Superior temporal gyrus (tissue), 1 donor: ENCODE data around the gene AUTS2.
A peak's percentile ranks its signal among the peaks of the same experiment; 100 is the strongest.

Experiments
- DNase-seq: peaks from one replicate; pipeline ENCODE4 v3.0.0-alpha.2; 2016; ENCODE audit errors: extremely low spot score

Gene AUTS2

DNA sequence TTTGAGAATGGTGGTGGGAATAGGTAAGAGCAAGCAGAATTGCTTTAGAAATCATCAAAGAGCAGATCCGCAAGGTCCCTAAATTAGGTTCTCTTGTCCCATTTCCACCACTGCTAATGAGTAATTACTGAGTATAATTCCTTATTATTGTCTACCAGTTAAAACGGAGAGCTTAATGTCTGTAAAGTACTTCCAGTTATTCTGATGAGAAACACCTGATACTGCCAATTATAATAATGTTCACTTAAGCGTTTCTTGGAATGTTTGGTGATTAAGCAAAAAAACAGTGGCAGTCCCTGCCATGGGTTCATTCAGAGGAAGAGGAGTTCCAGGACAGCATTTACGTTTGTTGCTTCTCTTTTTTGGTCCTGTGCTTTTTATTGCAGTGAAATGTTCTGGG, 1175.1 kb downstream of the AUTS2 start:
- DNase-seq = no peak

DNA sequence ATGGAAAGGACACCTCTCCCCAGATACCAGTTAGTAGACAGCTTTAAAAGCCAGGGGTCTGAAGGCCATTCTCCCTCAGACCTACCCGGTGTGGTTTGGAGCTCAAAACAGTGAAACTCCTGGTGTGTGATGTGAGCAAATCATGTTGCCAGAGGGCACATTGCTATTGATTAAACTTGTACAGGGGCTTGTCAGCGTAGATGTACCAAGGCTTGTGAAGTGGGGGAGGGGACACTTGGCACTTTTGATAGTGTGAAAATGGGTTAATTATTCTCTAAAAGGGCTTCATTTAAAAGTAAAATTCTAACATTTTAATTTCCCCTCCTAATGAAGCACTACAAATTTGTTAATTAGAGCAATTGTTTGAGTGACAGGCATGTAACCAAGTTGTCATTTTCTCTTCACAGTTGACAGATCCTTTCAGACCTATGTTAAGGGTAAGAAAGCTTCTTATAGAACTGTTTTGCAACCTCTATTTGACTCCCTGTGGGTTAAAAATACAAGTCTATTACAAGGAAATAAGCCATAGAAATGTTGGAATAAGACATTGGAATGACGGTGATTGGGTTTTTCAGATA, 1176.8 kb downstream of the AUTS2 start:
- no peak for DNase-seq

DNA sequence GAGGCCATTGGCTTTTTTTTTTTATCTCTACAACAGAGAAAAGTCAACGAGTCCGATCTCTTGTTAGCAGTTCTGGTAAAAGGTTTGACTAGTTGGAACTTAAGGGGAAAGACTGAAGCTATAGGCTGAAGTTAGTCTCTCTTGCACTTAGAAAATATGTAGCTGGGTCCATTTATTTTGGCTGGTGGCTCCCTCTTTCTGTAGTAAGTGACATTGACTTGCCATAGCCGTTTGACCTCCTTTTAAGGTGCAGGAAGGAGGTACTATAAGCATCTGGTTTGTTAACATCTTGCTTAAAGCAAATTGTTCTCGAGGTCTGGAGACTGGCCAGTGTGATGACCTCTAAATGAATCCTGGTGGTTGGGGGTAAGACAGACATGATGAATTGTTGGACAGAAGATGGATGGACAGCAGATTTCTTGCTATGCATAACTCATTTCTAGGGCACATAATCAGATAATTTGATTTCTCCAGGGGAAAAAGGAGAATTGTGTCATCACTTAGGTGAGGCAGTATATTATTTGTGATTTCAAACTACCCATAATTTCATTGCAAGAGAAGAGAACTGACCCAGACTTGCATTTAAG, 1177.4 kb downstream of the AUTS2 start:
- DNase-seq = no peak

DNA sequence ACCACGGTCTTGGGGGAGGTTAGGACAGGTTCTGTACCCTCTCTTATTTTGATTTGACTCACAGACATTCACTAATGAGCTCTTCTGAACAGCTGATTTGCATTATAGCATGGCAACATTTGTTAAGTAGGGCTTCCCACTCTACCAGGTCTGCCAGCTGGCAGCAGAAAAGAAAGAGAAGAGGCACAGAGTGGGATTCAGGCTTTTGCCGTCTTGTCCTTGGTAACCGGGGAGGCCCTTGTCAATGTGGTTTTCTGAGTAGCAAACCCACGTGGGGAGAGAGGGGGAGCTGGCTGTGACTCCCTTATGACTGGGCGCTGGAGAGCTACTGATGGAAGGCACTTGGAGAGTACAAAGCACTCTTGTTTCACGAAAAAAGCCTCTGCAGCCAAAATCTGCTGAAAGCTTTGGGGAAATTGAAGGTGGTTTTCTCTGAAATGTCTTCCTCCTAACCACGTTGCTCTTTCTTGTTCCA, 1178.4 kb downstream of the AUTS2 start:
- DNase-seq = peak; percentile 89

- DNase-seq = no peak
Measured at GRCh38 chr7:70777251-70777650, 1179.0 kb downstream of the AUTS2 start.

GRCh38 chr7:70778585-70778984, 1180.3 kb downstream of the AUTS2 start:
- no peak for DNase-seq

DNA sequence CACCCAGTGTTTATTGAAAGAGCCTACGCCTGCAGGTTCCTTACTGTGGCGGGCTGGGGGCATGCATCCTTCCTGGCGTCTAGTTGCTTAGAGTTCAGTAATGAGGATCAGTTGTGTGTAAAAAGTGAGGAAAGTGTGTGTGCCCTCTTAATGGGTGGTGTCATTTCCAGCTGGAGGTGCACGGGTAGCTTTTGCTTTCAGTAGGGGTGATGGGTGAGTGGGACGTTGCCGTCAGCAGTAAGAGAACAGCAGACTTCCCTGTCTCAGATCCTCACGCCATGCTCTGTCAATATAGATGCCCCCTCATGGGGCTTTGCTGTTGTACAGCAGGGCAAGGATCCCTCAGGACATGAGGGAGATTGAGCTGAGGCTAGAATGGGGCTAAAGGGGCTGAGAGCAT, 1181.0 kb downstream of the AUTS2 start:
- DNase-seq = no peak

GRCh38 chr7:70781922-70782311, 1183.6 kb downstream of the AUTS2 start:
- no peak for DNase-seq

DNA sequence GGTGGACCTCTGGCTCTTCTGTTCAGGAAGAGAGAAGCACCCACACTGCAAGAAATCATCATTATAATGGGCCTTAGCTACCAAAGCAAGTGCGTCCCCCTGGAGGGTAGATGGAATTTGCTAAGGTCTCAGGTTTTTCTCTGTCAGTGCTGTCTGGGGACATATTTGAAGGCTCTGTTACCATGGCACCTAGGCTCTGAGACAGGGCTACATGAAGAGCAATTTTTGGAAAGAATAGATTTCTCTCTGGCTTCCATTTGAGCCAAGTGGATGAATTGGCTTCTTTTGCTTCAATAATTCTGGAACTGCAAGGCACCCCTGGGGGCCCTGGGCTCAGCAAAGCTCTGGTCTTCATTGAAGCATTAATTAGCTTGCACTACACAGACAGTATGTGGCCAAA, 1184.5 kb downstream of the AUTS2 start:
- DNase-seq = no peak

DNA sequence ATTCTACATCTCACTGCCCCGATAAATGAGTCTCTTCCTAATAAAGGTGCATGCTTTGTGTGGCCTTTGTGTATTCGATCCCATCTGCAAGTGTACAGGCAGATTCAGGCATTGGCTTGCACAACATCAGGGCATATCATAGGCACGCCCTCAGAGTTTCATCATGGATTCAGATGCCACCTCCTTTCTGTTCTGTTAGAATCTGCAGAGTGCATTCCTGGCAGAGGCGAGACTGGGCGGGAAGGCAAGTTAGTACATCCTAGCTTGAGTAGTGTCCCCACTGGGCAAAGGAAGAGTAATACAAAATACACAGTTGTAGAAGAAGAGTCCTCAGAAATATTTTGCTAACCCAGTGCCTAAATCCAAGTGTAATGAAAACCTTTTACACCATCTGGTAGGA, 1187.2 kb downstream of the AUTS2 start:
- no peak for DNase-seq

DNA sequence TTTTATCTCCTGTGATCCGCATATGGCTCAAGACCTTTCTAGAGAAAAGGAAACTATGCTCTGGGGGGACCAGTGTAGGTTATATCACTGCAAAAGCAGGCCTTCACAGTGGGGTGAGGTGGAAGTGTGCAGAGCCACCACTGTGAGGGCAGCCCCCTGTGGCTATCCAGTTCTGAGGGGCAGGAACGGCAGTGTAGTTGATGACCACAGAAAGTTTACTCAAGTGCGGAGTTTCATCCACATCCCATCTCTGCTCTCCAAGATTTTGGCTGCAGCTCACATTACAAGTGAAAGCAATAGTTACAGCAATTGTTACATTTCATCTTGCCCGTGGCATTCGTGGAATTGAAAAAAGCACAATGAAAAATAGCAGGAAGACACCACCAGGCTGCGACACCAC, 1187.8 kb downstream of the AUTS2 start:
- DNase-seq = no peak

- DNase-seq = no peak
Measured at GRCh38 chr7:70787286-70787685, 1189.0 kb downstream of the AUTS2 start.

DNA sequence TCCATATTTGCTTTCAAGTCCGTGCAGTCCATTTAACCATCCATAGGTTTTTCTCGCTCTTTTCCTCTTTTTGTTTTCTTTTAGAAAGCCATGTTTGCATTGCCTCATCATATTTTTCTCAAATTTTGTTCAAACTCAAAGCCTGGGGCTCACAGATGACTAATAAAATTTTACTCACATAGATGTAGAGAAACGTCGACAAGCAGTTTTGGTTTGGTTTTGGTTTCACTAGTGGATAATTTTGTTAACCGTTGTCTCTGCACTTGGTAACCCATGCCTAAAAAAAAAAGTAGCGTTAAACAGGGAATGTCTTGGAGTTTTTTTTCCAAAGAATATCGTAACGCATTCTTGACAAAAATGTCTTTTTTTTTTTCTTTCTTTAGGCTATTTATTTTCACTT, 1189.5 kb downstream of the AUTS2 start:
- no peak for DNase-seq

DNA sequence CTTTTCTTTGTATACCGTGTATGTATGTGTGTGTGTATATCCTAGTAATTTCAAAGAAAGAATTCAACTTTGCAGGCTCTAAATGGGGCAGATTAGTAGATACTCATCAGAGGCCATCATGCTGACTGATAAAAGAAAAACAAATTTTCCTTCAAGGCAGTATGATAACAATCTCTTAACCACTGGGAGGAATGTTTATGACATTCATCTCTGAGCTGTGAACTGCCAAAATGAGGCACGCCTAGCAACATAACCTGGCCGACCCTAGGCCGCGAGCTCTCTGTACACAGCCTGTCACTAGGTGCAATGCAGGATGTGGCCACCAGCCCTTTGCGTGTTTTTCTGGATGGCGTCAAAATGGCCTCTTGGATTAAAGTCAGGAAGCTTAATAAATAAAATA, 1190.0 kb downstream of the AUTS2 start:
- no peak for DNase-seq

DNA sequence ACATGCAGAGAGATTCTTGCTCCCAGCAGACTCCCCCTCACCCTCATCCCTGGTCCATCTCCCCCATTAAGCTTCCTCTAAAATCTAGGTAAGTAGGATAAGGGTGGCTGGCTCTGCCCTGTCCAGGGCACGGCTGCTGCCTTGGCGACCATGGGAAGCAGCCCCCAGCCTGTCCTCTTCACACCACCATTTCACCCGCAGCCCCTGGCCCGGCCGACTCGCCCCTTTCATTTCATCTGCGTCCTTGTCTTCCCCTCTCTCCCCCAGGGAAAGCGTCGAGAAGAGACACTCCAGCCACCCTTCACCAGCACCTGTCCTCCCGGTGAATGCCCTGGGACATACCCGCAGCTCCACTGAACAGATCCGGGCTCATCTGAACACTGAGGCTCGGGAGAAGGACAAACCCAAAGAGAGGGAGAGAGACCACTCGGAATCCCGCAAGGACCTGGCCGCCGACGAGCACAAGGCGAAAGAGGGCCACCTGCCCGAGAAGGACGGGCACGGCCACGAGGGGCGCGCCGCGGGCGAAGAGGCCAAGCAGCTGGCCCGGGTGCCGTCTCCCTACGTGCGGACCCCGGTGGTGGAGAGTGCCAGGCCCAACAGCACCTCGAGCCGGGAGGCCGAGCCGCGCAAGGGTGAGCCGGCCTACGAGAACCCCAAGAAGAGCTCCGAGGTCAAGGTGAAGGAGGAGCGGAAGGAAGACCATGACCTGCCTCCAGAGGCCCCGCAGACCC, 1191.4 kb downstream of the AUTS2 start:
- no peak for DNase-seq

GRCh38 chr7:70790215-70791073, 1192.2 kb downstream of the AUTS2 start:
- no peak for DNase-seq

GRCh38 chr7:70791341-70791740, 1193.1 kb downstream of the AUTS2 start:
- no peak for DNase-seq

GRCh38 chr7:70793060-70793459, 1194.8 kb downstream of the AUTS2 start:
- DNase-seq = no peak

DNA sequence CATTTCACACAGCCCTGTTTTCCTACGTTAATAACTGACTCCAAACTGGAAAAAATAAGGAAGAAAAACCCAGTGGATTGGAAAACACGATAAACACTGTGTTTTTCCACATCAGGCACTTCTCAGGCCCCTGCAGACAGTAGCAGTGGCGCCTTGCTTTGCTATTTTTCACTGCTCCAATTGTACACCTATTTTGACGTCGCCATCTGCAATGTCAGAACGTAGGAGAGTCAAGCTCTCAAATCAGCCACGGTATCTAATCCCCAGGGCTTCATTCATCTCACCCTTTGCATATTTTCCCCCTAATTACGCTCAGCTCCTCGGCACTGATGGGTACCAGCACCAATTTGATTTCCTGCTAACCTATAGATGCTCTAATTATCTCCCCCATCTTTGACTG, 1195.5 kb downstream of the AUTS2 start:
- DNase-seq = no peak

DNA sequence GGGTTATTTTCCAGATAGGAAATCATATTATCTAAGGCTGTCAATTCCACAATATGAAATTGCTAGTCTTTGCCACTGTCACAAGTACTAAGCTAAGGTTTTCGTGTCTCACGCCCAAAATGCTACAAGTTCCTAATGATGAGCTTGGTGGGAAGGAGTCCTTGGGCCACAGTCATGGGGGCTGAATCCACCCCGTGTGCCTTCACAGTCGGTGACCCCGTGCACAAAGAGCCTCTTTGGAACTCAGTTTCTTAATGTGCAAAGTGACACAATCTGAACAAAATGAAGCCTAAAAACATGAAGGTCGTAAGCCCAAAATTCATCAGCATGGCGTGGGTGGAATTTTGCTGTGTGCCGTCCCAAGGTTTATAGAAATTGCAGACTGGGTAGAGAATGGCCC, 1196.7 kb downstream of the AUTS2 start:
- DNase-seq = no peak

GRCh38 chr7:70795948-70796347, 1197.7 kb downstream of the AUTS2 start:
- DNase-seq = no peak

- DNase-seq = no peak
Measured at GRCh38 chr7:70797109-70797514, 1198.8 kb downstream of the AUTS2 start.
